GM12873 (cell line): ENCODE results near the gene CHMP2A.

Experiments
- TF ChIP-seq, protein P1 (sequence below): IDR thresholded peaks from 2 replicates; pipeline ENCODE4 v1.5.1; 2012; ENCODE audit warnings: low read depth, mild to moderate bottlenecking, moderate library complexity, low read length, control low read depth; ENCODE audit not compliant: insufficient read depth; ENCODE audit errors: missing control alignments

Gene CHMP2A

DNA sequence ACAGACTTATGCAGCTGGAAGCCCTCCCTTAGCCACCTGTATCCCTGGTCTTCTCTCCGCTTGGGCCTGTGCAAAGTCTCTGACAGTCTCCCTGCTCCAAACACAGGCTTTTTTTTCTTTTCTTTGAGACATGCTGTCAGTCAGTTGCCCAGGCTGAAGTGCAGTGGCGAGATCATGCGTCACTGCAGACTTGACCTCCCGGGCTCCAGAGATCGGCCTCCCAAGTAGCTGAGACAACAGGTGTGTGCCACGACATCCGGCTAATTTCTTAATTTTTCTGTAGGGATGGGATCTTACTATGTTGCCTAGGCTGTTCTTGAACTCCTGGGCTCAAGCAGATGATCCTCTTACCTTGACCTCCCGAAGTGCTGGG is 16.7 kb upstream of the CHMP2A start:
- TF ChIP-seq, protein P1, sequence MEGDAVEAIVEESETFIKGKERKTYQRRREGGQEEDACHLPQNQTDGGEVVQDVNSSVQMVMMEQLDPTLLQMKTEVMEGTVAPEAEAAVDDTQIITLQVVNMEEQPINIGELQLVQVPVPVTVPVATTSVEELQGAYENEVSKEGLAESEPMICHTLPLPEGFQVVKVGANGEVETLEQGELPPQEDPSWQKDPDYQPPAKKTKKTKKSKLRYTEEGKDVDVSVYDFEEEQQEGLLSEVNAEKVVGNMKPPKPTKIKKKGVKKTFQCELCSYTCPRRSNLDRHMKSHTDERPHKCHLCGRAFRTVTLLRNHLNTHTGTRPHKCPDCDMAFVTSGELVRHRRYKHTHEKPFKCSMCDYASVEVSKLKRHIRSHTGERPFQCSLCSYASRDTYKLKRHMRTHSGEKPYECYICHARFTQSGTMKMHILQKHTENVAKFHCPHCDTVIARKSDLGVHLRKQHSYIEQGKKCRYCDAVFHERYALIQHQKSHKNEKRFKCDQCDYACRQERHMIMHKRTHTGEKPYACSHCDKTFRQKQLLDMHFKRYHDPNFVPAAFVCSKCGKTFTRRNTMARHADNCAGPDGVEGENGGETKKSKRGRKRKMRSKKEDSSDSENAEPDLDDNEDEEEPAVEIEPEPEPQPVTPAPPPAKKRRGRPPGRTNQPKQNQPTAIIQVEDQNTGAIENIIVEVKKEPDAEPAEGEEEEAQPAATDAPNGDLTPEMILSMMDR: no peak

DNA sequence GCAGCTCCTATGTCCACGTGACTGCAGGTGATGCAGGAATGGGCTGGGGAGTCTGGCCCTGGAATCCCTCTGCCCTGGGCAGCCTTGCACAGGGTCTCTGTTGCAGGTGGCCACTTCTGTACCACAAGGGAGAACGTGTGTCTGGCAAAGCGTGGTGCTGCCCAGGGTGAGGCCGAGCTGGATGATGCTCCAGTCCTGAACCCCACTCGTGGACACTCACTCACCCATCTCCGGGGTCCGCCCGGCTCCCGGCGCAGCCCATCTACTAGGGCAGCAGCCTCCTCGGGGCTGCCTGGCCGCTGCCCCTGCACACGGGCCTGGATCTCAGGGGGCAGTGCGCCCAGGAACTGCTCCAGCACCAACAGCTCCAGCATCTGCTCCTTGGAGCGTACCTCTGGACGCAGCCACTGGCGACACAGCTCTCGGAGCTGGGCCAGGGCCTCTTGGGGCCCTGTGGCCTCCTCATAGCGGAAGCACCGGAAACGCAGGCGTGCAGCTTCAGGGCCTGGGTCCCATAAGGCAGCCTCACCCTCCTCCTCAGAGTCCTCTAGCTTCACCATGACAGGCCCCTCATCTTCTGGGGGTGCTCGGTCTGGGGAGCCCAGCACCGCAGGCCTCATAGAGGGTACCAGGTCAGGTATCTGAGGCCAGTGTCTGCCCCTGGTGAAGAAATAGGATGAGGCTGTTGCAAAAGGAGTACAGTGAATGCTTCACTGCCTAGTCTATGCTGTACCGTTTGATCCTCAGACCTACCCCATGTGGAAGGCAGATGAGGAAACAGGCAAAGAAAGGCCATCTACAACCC is 16.1 kb upstream of the CHMP2A start:
- TF ChIP-seq, protein P1: no peak

DNA sequence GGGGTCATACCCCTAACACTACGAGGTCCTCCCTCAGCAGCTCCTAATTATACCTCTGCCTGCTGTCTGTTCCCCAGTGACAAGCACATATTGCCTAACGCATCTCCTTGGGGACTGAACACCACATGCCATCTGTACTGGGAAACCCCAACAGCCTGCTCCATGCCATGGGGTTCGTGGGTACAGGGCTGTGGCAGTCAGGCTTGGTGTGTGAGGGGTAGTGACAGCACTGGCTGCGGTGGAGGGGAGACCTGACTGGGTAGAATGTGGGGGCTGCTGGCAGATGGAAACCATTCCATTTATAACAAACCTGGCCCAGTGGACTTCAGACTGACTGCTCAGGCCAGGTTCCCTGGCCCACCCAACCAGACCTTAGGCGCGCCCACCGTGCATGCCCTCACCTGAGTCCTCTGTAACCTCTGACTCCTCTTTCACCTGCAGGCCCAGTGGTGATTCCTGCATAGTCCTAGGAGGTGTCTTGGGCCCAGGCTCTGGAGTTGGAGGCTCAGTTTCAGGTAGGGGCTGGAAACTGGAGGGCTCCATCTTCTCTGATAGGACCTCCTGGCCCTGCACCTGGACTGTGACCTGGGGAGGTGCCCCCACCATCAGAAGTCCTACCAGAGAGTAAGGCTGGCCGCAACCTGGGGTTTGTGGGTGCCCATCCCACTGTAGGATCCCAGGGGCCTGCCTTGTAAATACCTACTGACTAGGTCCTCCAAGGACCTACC is 15.2 kb upstream of the CHMP2A start:
- TF ChIP-seq, protein P1: no peak

DNA sequence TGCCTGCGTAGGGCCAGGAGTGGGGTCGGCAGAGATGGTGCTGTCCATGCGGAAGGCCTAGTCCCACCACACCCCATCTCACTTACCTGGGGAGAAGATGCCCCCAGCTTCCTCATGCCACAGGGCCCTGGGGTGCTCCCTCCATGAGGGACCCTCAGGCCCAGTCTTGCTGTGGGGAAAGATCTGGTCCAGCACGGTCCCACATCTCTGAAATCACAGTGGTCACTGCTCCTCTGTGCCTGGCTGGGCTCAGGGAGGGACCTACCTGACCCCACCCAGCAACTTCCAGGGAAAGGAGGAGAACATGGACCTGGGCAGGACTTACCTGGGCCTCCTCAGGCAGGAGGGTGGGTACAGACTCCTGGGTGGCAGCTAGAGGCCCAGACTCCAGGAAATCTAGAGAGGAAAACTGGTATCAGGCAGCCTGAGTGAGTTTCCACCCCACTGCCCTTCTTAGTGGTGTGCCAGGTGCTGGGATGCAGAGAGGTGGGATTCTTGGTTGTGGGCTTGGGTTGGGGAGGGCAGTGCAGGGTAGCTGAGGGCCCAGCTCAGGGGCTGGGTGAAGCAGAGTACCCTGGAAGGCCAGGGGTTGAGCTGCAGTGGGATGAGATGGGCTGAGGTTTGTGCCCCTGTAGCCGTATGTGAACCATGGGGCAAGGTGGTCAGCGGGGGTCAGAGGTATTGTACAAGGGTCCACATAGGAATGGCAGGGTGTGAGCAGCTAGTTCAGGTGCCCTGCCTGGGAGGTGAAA is 14.5 kb upstream of the CHMP2A start:
- TF ChIP-seq, protein P1: no peak

DNA sequence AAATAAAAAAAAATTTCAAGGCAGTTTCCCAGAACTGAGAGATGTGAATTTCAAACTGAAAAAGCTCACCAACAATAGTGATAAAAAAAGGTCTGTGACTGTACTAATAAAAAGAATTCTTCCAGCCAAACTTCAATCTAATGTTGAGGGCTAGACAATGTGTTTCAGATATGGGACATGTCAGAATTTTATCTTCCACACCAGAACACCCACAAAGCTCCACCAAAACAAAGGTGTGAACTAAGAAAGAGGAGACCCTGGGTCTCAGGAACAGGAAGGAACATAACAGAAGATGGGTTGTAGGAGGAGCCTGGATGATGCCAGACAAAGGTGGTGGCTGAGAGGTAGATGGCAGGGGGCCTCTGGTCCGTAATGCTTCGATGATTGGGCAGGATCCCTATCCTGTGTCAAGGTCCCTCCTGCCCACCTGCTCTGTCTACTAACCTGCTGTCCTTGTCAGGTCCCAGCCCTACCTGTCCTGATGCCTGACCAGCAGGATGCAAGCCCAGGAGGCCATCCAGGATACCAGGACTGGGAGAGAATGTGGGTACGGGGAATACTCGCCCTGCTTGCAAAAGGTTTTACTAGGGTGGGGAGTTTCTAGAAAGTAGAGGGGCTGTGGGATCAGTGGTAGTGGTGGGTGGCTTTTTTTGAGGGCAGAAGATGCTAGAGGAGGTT is 13.7 kb upstream of the CHMP2A start:
- TF ChIP-seq, protein P1: no peak

DNA sequence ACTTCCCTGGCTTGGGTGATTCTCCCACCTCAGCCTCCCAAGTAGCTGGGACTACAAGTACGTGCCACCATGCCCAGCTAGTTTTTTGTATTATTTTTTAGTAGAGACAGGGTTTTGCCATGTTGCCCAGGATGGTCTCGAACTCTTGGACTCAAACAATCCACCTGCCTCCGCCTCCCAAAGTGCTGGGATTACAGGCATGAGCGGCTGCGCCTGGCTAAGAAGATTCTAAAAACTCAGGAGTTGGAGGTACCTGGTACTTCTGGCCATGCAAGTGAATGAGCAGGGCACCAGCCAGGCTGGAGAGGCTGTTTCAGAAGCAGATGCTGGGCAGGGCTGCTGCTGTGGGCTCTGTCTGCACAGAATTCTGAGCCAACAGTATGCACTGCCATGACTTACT is 12.1 kb upstream of the CHMP2A start:
- TF ChIP-seq, protein P1: no peak

DNA sequence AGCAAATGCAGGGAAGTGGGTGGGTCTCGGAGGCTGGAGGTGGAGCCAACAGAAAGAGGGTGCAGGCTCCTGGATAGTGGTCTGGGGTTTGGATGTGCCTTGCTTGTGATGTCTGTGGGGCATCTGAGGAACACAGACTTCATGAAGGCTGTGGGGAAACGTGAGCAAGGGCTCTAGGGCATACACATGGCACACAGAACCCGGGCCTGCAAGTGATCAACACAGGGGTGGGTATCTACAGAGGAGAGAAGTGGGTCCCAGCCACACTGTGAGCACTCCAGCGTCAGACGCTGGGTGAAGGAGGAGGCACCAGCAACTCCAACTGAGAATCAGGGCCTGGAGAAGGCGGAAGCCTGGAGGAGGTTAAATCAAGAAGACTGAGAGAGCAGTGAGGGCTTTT is 8.9 kb upstream of the CHMP2A start:
- TF ChIP-seq, protein P1: no peak
